NCI-H82 treated with DMSO at 0.1 percent for 48 hours (cell line): ENCODE data around the gene C10orf67.

Experiments used
- DNase-seq: peaks from one replicate; lab custom pipeline; 2025; ENCODE audit not compliant: unreplicated experiment; lab: John Stamatoyannopoulos, UW

C10orf67 gene

DNA sequence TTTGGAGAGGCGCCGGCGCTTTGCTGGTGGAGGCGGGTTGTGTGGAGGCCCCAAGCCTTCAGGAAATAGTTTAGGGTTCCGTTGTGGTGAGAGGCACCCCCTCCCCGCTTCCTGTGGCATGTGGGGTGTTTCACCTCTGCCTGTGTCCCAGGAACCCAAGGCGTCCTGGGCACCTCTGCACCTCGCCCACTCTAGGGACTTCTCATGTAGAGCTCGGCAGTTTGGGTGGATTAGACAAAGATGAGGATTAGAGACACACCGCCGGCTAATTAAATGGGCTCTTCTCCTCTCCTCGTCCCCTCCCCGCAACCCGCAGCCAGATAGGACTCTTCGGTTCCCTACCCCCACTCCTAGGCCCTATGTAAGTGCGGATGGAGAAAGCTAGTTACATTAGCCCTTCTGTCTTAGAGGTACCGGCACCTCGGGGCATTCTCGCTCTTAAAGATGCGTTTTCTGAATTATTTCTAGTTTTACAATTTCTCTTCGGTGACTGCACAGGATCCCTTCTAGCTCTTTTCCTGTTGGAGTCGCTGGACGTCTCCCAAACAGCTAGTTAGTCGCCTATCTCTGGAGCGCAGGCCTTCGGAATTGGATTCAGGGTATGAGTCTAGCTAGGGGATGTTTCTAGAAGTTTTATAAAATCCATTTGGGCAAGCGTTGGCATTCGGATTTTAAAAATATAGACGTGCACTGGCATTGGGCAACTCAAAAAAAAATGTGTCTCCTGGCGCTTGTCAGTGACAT is 144.7 kb downstream of the C10orf67 start:
- no peak for DNase-seq

DNA sequence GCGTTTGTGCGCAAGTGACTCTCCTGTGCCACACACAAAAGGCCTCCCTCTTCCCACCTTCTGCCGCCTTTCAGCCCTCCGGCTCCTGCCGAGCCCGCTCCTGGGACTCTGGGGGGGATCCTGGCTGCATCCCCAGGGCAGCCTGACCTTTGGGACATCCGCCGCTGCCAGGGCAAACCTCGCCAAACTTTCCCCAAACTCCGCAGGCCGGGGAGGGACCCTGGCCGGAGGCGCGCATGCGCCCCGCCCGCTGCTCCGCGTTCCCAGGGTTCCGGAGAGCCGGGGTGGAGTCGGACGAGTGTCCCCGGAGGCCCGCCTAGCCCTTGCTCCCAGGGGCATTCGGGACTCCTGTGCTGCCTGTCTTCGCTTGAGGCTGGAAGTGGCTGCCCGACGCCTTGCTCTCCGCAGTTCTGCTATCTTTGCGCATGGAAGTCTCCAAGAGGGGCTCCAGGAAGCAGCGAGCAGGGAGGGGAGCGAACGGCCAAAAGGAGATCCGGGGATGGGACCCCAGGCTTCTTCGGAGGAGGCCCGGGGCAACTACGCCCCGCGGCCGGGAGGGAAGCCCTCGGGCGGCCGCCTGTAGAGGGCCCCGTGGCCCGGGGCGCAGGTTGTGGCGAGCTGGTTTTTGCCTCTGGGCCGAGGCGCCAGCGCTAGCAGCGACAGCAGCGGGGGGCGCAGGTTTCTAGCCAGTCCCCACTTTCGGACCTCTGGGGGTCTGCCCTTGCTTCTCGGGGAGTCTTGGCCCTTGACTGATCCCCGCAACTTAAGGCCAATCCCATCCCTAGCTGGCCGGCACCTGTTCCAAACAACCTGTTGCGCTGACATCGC is 145.4 kb downstream of the C10orf67 start:
- no peak for DNase-seq

DNA sequence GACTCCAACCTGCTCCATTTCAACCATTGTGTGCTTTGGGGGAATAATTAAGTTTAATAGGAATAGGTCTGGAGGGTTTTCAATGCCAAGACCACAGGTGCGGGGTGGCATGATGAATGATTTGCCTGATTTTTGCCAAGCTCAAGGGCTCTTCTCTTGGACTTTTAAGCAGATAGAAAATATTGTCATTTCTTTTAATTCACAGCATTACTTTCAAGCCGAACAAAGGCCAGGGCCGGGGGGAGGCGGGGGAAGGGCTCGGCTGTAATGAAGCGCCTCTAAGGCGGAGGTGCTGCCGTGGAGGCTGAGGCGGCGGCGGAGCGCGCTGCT is 146.0 kb downstream of the C10orf67 start:
- DNase-seq, result no peak

DNA sequence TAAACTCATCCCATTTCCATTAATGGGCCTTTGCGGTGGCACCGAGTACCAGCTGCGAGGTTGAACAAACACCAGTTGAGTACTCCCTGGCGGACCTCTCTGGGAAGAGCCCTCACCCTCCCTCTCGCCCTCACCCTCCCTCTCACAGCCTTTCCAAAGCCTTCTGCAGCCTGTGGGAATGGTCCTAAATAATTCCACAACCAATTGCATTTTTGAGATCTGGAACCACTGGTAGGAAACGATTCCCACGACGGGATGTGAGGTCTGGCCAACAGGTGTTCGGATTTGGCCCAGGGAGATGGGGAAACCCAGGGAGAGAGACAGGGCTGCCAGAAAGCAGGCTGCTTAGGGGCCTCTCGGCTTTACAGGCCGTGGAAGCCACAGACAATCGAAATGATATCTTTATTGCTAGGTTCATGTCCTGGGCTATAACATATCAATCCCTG is 147.2 kb downstream of the C10orf67 start:
- no peak for DNase-seq

DNA sequence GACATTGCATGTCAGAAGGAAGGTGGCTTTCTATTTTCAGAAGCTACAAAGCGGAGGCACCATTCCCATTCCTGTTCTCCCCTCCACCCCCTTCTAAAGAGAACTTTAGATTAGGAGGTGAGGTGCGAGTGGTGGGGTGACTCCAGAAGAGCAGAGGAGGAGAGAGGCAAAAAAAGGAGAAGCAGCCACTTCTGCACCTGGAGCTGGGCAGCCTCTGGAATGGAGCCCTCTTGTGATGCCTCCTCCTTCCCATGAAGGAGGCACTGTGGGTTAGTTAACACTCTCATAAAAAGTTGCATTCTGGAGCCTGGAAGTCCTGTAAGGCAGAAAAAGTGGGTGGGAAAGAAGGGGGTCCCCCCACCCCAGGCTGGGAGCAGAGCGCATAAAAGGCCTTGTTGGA is 147.7 kb downstream of the C10orf67 start:
- DNase-seq, result no peak

DNA sequence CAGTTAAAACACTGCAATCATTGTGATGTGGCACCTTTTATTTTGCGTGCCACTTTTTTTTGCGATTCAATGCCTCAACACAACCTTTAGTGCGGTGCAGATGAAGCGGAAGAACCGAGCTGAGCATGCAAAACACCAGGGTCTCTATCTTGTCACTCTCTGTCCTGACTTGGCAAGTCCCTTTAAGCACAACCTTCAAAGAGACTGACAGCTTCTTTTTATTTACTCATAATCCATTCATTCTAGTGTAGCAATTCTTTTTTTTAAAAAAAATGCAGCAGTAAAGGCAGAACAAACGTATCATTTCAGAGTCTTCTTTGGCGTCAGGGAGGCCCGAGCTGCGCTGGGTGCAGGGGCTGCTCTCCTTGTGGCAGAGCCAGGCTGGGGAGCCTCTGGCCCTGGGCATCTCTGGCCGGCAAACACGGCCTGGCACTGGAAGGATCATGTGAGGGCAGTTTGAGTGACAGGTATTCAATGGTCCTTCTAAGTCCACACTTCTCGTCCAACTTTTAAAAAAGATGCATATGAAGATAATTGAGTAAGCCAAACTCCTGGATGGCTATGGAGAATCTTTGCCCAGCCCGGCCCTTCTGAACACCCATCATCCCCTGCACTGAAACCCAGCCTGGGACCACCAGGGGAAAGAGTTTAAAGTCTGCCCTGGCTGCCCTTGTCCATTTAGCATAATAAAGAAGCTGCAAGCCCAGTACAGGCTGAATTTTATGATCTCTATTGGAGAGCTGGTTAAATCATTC is 148.6 kb downstream of the C10orf67 start:
- DNase-seq, result no peak

DNA sequence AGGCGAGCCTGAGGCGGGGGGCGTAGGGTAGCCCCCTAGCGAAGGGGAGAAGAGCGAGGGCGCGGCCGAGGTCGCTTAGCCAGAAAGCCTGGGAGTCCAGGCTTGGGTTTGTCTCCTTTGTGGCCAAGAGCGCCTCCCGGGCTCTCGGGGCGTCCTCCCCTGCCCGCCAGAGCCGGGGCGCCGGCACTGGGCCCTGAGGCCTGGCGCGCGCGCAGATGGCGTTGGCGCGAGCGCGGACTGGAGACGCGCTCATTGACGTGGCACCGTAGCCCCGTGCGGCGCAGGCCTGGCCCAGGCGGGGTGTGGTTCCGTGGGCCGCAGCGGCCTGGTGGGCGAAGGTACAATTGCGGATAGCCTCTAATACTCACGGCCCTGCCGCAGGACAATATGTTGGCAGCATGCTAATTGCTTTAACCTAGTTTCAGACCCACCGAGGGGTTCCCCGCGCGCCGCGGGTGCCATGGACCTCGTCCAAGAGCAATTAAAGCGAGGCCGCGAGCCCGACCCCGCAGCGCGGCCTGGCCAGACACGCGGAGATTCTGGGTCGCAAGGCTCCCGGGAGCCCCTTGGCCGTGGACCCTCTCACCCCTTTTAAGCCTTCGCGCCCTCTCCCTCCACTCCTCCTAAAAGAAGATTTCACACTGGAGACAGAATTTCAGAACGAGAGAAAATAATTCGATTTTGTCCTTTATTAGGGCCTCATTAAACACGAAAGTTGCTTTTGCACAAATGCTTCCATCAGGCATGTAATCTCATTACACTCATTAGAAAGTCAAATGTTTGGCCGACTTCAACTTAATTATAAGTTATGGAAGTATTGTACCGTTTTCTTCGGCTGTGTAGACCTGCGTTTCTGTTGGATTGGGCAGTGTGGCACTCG is 149.4 kb downstream of the C10orf67 start:
- no peak for DNase-seq

DNA sequence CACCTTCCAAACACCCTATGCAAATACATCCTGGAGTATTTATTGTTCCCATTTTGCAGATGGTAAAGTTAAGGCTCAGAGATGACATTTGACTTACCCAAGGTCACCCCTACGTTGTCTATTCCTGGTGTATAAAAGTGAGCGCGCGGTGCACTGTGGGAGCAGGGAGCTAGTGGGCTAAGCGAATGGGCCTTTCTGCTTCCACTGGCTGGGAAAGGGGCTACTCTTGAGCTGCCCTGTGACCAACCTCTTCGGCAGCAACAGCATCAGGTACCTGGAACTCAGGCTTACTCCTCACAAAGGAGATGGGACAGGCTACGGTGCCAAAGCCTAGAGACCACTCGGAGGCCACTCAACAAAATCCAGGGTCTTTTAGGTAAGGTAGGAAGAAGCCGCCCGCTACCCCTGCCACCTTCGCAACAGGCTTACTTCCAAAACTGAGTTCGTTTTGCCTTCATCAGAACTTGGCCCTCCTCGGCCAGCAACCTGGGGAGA is 150.1 kb downstream of the C10orf67 start:
- no peak for DNase-seq

DNA sequence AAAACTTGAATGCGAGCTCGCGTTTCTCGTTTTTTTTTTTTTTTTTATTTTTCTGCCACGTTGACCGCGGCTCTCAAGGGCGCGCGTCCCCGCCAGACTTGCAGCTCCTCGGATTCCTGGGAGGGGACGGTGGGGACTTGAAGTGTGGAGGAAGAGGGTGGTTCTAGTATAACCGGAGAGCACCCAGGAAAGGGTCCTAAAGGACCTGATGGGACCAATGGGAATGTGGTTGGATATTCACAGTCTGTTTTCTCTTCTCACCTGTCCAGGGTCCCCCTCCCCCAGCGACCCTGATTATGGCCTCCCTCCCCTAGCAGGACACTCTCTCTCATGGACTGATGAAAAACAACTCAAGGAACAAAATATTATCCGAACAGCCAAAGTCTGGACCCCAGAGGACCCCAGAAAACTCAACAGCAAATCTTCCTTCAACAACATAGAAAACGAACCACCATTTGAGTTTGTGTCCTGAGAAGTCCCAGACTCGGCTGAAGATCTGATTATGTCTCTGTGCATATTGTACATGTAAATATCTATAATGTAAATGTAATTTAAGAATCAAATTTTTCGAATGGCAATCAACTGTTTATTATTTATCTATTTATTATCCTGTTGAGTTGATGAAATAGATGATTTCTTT is 151.0 kb downstream of the C10orf67 start:
- DNase-seq, result no peak

DNA sequence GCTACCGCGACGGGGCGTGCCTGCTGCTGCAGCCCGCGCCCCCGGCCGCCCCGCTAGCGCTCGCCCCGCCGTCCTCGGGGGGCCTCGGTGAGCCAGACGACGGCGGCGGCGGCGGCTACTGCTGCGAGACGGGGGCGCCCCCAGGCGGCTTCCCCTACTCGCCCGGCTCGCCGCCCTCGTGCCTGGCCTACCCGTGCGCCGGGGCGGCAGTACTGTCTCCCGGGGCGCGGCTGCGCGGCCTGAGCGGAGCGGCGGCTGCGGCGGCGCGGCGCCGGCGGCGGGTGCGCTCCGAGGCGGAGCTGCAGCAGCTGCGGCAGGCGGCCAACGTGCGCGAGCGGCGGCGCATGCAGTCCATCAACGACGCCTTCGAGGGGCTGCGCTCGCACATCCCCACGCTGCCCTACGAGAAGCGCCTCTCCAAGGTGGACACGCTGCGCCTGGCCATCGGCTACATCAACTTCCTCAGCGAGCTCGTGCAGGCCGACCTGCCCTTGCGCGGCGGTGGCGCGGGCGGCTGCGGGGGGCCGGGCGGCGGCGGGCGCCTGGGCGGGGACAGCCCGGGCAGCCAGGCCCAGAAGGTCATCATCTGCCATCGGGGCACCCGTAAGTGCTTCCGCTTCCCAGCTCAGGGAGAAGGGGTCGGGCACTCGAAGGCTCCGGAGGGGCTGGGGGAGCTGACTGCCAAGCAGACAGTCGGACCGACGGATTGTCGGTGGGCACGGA is 151.7 kb downstream of the C10orf67 start:
- no peak for DNase-seq

DNA sequence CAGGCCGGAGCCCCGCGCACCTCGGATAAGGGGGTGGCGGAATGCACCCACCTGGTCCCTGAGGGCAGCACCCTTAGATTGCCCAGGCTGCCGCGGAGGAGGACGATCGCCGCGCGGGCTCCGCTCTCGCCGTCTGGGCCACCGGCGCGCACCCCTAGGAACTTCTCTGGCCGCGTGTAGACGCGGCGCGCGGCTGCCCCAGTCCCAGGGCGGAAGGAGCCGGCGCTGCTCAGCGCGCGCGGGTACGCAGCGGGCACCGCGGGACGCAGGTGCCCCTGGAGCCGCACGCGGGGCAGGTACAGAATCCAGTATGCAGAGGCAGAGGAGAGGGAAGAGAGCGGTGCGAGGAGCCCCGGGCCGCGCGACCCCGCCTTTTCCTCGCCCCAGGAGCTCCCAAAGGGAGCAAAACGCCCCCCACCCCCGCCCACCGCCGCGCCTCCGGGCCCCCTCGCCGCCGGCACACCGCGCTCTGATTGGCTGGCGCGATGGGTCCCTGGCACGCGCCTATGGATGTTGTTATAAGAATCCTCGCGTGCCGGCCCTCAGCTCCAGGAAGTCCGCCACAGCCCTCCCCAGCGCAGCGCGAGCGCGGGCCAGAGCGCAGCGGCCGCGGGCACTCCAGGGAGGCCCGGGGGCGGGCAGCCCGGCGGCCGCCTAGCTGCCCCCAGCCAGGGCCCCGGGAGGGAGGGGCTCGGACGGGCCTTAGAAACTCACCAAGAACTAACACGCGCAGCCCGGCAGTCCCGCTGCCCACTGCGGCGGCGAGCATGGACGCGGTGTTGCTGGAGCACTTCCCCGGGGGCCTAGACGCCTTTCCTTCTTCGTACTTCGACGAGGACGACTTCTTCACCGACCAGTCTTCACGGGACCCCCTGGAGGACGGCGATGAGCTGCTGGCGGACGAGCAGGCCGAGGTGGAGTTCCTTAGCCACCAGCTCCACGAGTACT is 152.6 kb downstream of the C10orf67 start, which contains the start of gene PTF1A:
PTF1A (plus strand) TSS at position 549 of the 948 bp plus-strand sequence; CDS start at position 768, 219 bp downstream.
- no peak for DNase-seq

DNA sequence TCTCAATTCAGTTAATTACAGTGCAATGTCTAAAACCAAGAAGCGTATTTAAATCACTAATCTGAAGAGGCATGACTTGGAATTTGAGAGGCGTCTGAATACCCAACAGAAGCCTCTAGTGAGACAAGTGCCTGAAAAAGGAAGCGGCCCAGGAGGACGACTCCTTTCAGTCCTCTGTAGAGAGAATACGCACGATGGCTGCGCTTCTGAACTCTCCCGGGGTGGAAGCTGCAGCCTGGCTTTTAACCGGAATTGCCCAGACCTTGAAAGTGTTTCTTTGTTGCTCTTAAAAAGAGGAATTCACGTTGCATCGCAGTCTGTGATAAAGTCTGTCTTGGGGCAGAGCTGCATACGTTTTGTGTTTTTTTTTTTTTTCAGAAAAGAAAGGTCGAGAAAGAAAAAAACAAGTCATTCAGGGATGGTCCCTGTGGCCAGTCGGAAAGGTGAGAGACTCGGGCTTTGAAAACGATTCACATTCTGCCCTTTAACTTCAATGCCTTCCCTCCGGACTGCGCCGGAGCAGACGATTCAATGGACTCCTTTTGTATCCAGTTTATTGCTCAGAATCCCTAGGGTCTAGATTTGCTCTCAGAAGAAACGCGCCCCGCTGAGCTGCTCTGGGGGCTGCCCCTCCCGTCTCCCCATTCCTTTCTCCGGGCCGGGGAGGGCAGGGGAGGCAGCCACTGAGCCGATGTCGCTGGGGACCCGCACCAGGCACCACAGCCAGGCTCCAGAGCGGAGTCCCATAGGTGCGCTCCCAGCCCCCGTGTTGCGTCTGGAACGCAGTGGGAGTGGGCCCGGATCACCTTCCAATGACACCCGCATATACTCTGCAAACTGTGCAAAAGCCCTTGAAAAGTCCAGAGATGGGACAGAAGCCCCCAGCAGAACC is 153.5 kb downstream of the C10orf67 start:
- DNase-seq, result no peak

DNA sequence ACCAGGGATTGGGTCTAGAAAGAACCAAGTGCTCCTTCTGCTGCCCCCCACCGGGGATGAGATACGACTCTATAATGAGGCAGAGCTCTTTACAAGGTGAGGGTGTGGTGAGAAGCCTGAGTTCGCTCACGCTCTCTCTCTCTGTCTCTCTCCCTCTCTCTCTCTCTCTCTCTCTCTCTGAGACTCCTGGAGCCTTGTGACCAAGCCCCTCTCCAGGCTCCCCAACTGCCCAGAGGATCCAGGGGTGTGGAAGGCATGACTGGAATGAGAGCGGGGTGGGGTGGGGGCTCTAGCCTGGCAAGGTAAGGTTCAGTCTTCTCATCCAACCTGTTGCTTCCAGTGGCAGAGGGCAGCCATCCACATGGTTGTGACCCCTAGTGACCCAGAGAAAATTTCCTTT is 155.6 kb downstream of the C10orf67 start:
- DNase-seq, result no peak

DNA sequence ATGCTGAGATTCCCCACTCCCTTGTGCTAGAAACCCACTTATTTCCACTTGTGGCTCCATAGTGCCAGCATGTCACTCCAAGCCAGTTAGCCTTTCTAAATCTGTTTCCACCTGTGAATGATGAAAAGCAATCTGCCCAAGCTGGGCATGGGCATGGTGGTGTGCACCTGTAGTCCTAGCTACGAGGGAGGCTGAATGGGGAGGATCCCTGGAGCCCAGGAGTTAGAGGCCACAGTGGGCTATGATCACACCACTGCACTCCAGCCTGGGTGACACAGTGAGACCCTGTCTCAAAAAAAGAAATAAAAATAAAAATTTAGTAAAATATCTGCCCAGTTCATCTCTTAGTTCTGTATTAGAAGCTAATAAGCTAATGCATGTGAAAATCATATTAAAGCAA is 157.4 kb downstream of the C10orf67 start:
- DNase-seq, result no peak

DNA sequence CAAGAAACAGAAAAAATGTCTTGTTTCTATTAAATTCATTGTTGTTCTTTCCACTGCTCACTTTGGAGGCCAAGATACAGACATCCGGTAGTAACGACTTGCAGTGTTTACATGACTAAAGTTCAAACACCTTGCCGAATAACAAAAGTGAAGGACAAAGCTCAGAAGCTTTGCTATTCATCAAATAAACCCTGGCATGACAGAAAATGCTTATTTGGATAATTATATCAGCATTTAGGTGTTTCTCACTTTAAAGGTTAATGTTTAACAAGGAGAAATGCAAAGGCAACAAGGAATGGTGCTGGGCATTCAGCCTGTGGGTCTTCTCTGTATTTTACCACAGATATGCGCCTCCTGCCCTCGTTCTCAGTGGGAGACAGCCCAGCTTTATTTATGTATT is 157.9 kb downstream of the C10orf67 start:
- no peak for DNase-seq

DNA sequence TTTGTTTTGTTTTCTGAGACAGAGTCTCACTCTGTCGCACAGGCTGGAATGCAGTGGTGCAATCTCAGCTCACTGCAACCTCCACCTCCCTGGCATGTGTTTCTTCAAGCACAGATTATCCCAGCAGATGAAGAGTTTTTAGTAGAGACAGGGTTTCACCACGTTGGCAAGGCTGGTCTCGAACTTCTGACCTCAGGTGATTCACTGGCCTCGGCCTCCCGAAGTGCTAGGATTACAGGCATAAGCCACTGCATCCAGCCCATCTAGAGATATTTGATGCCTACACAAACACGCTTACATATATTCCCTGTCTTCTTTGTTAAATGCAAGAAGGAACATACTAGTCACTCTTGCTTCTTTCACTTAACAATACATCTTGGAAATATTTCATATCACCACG is 158.4 kb downstream of the C10orf67 start:
- DNase-seq, result no peak

DNA sequence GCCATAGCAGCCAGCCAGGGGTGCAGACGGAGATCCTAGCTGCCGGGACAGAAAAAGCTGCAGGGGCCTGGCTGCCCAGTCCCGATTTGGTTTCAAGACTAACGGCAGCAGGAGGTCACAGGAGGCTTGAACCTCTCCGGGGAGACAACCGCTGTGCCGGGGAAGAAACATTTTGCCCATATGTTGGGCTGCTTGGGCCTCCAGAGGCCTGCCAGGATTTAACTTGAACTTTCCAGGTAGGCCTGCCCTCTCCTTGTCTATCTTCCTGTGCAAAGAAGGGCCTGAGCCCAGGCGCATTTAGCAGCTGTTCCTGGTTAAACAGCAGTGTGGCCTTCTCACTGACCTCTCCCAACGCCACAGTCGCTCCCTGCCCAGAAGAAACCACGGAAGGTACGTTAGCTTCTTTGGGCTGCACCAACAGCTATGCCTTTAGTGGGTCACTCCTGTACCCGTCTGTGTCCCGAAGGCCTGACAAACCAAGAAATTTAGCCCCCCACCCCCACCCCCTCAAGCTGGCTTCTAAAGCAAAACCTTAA is 169.6 kb downstream of the C10orf67 start:
- DNase-seq, result no peak
